Smooth muscle cell of trachea (primary cell): ENCODE measurements around the gene ZNF213. TPM values are rescaled to one million over a fixed set of nuclear protein-coding genes. Genes with fewer than 3 reads are reported as not detected.

ENCODE experiments used
- total RNA-seq: library from RNA; depleted of rRNA; stranded (reverse); fragments of >200 nt; gene quantifications from 2 replicates; pipeline ENCODE4 v1.2.1, GENCODE V29; 2014

Gene ZNF213, protein sequence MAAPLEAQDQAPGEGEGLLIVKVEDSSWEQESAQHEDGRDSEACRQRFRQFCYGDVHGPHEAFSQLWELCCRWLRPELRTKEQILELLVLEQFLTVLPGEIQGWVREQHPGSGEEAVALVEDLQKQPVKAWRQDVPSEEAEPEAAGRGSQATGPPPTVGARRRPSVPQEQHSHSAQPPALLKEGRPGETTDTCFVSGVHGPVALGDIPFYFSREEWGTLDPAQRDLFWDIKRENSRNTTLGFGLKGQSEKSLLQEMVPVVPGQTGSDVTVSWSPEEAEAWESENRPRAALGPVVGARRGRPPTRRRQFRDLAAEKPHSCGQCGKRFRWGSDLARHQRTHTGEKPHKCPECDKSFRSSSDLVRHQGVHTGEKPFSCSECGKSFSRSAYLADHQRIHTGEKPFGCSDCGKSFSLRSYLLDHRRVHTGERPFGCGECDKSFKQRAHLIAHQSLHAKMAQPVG
- total RNA-seq = 9.0 and 11.6 TPM in 2 replicates

DNA sequence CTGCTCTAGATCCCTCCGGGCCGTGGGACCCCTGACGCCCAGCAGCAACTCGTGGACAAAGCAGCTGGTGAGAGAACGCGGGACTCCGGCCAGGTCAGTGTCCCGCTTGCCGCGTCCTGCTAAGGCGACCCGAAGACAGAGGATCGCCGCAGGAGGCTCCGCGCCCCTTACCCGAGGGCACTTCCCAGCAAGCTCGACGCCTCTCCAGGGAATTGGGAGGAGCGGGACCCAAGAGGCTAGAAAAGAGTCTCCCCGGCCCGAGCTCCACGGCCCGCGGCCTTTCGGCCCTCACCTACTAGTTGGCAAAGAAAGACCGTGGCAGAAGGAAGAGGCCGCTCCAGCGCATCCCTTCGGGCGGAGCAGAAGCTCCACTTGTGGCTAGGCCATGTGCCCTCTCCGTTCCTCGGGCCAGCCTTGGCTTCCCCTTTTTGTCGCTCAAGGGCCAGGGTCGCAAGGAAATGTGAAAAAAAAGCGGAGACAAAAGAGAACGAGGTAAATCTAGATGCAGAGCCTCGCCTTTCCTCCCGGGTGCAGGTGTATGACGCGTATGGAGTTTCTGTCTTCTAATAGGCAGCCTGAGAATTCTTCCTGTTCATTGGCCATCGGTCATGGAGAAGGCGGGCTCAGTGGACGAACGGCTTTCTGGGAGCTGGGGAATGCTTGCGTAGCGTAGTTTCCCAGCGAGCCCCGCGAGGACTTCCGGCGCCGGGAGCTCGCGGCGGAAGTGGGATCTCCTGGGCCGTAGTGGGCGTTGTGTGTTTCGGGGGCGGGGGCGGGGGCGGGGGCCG, at the start of gene ZNF213:
Gene ZNF213 (plus strand): TSS at position 692 of the 788 bp plus-strand sequence. CDS start 2,252 bp downstream, outside the sequence.

GRCh38 chr16:3098459-3099394, 36.1 kb upstream of the ZNF213 start, which contains the start of gene ZSCAN10:
Gene ZSCAN10, minus strand, starts transcription at chr16:3099294. Its CDS starts 6,357 bp downstream, at chr16:3092937.

GRCh38 chr16:3112058-3112880, 22.6 kb upstream of the ZNF213 start, which contains the start of gene ZNF205:
Gene ZNF205, plus strand, starts transcription at chr16:3112586. Its CDS starts 845 bp downstream, at chr16:3113431.

DNA sequence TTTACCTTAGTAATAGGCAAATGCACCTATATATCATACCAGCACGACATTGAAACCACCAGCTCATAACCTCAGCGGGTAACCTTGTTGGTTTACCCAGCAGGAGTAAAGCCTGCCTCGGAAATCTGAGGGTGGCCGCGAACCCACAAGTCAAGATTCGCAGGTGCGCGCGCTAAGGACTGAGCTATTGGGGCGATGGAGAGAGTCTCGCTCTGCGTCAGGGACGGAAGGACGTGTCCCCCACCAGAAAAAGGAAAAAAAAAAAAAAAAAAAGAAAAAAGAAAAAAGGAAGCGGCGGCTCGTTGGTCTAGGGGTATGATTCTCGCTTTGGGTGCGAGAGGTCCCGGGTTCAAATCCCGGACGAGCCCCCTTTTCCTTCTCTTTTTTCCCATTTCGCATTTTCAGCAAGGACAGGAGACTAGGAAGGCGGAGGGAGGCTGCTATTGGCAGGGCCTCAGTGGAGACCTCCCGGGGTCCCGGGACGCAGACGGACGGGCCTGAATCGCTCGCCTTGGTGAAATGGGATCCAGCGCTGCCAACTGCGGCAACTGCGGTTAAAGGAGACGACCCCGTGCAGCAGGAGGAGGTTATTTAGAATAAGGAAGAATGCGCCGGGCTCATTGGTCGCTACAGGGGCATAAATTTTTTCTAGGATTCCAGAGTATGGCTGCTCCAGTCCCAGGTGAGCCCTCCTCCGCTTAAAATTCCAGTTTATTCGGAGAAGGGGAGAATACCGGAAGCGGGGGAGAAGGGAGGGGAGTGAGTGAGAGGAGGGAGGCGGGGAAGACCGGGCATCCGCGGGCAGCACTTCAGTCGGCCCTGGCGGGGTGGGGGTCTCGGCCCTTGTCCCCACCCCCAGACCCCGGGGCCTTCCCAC, 53.2 kb downstream of the ZNF213 start, which contains the start of gene OR1F1:
Gene OR1F1 (plus strand): TSS at position 407 of the 877 bp plus-strand sequence.

Other genes with a start within 250 kb of the ZNF213 start
- 46.4 and 77.6 TPM in 2 replicates for gene FLYWCH1, start 223.1 kb upstream of the ZNF213 start, total RNA-seq
- 0.17 TPM in 1 of 2 replicates, not detected in the other for gene KREMEN2, start 170.8 kb upstream of the ZNF213 start, total RNA-seq
- gene PAQR4, start 165.7 kb upstream of the ZNF213 start, total RNA-seq = 2.5 and 6.5 TPM in 2 replicates
- gene PKMYT1, start 154.6 kb upstream of the ZNF213 start, total RNA-seq = 0.83 and 9.9 TPM in 2 replicates
- gene CLDN9, start 122.1 kb upstream of the ZNF213 start, total RNA-seq = under 0.01 TPM in 1 of 2 replicates, not detected in the other
- 0.15 TPM in 1 of 2 replicates, not detected in the other for gene CLDN6, start 116.8 kb upstream of the ZNF213 start, total RNA-seq
- gene TNFRSF12A, start 114.7 kb upstream of the ZNF213 start, total RNA-seq = 91.0 and 208 TPM in 2 replicates
- gene HCFC1R1, start 111.1 kb upstream of the ZNF213 start, total RNA-seq = 12.5 and 73.4 TPM in 2 replicates
- gene THOC6, start 111.0 kb upstream of the ZNF213 start, total RNA-seq = 20.0 and 26.9 TPM in 2 replicates
- 0.17 TPM in 1 of 2 replicates, not detected in the other for gene BICDL2, start 98.1 kb upstream of the ZNF213 start, total RNA-seq
- gene MMP25, start 88.5 kb upstream of the ZNF213 start, total RNA-seq = 0.15 TPM in 1 of 2 replicates, not detected in the other
- gene IL32, start 69.4 kb upstream of the ZNF213 start, total RNA-seq = 2.6 and 14.2 TPM in 2 replicates
- 0.17 TPM in 1 of 2 replicates, not detected in the other for gene ZSCAN10, start 35.7 kb upstream of the ZNF213 start, total RNA-seq
- gene ZNF205, start 22.4 kb upstream of the ZNF213 start, total RNA-seq = 17.6 and 25.1 TPM in 2 replicates
- gene OR1F1, start 53.2 kb downstream of the ZNF213 start, total RNA-seq = not detected in 2 replicates
- gene ZNF200, start 100.1 kb downstream of the ZNF213 start, total RNA-seq = 8.6 and 9.6 TPM in 2 replicates
- gene MEFV, start 121.6 kb downstream of the ZNF213 start, total RNA-seq = under 0.01 and 0.15 TPM in 2 replicates
- gene ZNF263, start 148.5 kb downstream of the ZNF213 start, total RNA-seq = 49.9 and 53.9 TPM in 2 replicates
- 4.2 and 6.0 TPM in 2 replicates for gene TIGD7, start 170.4 kb downstream of the ZNF213 start, total RNA-seq
- gene ZNF75A, start 170.5 kb downstream of the ZNF213 start, total RNA-seq = 20.2 and 26.6 TPM in 2 replicates
- 0.83 TPM in 1 of 2 replicates, not detected in the other for gene OR2C1, start 220.9 kb downstream of the ZNF213 start, total RNA-seq